Measurements from ENCODE around the gene LIG4. TPM values are rescaled to one million over a fixed set of nuclear protein-coding genes. Genes with fewer than 3 reads are reported as not detected.

The LIG4 gene
- total and polyA plus RNA-seq, 2 of the 4 experiments (the other 2 are of a cell fraction) = 5.0 to 7.2 TPM

GRCh38 chr13:108210551-108210950 is 4.8 kb downstream of the LIG4 start:
- H3K27ac ChIP-seq (ENCODE audit: insufficient read depth, low read length) = no peak overlapping the region
- POLR2A ChIA-PET (ENCODE audit: unreplicated experiment) = no interaction called here
- no peak overlapping the region for H4K8ac ChIP-seq (ENCODE audit: low read depth in 2 of 2, low read length in 2 of 2)
- no peak overlapping the region for H3K9ac ChIP-seq (ENCODE audit: low read depth, low read length)
- in situ Hi-C loops (cut with MboI; ENCODE audit: low sequenced_read_pairs) = no loop called here
- no peak overlapping the region for H2AFZ ChIP-seq (replicated peaks; ENCODE audit: low read length, poor library complexity)
- H3K4me1 ChIP-seq (ENCODE audit: control insufficient read depth, insufficient read depth, low read length) = peaks cover 3% of the 10 kb centered on the region
- no CpG with 5 or more reads among the region's 2 CpGs for WGBS, 2 experiments (ENCODE audit: extremely low coverage in 2 of 2, insufficient read length in 1 of 2)
- intact Hi-C loops (cut with micrococcal nuclease) = no loop called here
- no peak overlapping the region for H2AK5ac ChIP-seq (ENCODE audit: low read depth, low read length)
- no peak overlapping the region for H3K4ac ChIP-seq (ENCODE audit: low read depth, low read length)
- H3K18ac ChIP-seq (ENCODE audit: low read depth, low read length) = no peak overlapping the region
- no peak overlapping the region for H3K23ac ChIP-seq (ENCODE audit: low read depth, low read length)
- no peaks in the 10 kb centered on the region for H3K27me3 ChIP-seq (ENCODE audit: control insufficient read depth, insufficient read depth, low read length)
- H2BK20ac ChIP-seq (ENCODE audit: low read depth, low read length) = no peak overlapping the region
- no peak overlapping the region for H4K91ac ChIP-seq (ENCODE audit: insufficient read depth, low read depth, low read length)
- peaks cover 8 to 15% of the 10 kb centered on the region in 2 experiments; a peak in 3 of 4 replicates for H3K79me1 ChIP-seq (ENCODE audit: low read depth in 1 of 2, low read length in 2 of 2)
- H2BK5ac ChIP-seq (ENCODE audit: low read depth, low read length, poor library complexity, severe bottlenecking) = no peak overlapping the region
- CTCF ChIA-PET = no interaction called here
- H3K4me2 ChIP-seq (ENCODE audit: low read depth, low read length) = no peak overlapping the region
- no peak overlapping the region for H2BK120ac ChIP-seq (ENCODE audit: low read depth, low read length)
- BruUV-seq (replicated peaks) = no TSS peak
- H3K14ac ChIP-seq (replicated peaks; ENCODE audit: low read depth, low read length) = no peak overlapping the region
- no peaks in the 10 kb centered on the region for H3K9me3 ChIP-seq (ENCODE audit: control insufficient read depth, insufficient read depth, low read length)
- H2AK9ac ChIP-seq (replicated peaks; ENCODE audit: low read depth, low read length, poor library complexity) = no peak overlapping the region
- ATAC-seq (ENCODE audit: low read depth) (no peak), DNase-seq (no peak)
- H4K5ac ChIP-seq (ENCODE audit: low read depth, low read length) = no peak overlapping the region
- no peak overlapping the region for H2BK15ac ChIP-seq (ENCODE audit: low read depth, low read length)
- H3K9me1 ChIP-seq (ENCODE audit: insufficient read depth, low read length) = 0 out of 2 replicates have a peak, but pooled peaks cover 5% of the 10 kb centered on the region
- H3K36me3 ChIP-seq (ENCODE audit: control insufficient read depth, insufficient read depth, low read length) = peaks cover 6% of the 10 kb centered on the region
- no peak overlapping the region for H3K56ac ChIP-seq (ENCODE audit: extremely low read depth, insufficient read depth, low read length)
- TF ChIP-seq FOS (IDR thresholded peaks at IDR 0.05; ENCODE audit: low read depth, low read length) = no peak
- no peak for TF ChIP-seq USF2 (IDR thresholded peaks at IDR 0.05; ENCODE audit: low read depth, low read length)
- TF ChIP-seq RAD21 (IDR thresholded peaks at IDR 0.05; ENCODE audit: low read length) = no peak
- TF ChIP-seq CEBPB (IDR thresholded peaks at IDR 0.05; ENCODE audit: low read depth, low read length) = no peak
- TF ChIP-seq CHD1 (IDR thresholded peaks at IDR 0.05; ENCODE audit: low read depth, low read length) = no peak
- TF ChIP-seq POLR2A (IDR thresholded peaks at IDR 0.05; ENCODE audit: low read depth, low read length) = no peak
- no peak for TF ChIP-seq RFX5 (IDR thresholded peaks at IDR 0.05; ENCODE audit: low read depth, low read length)
- TF ChIP-seq BHLHE40 (IDR thresholded peaks at IDR 0.05; ENCODE audit: low read depth, low read length) = no peak
- no peak for TF ChIP-seq ELK1 (IDR thresholded peaks at IDR 0.05; ENCODE audit: borderline replicate concordance, low read depth, low read length)
- no peak for TF ChIP-seq RCOR1 (IDR thresholded peaks at IDR 0.05; ENCODE audit: insufficient replicate concordance, low read length)
- no peak for TF ChIP-seq SMC3 (IDR thresholded peaks at IDR 0.05; ENCODE audit: low read depth, low read length)
- no peak for TF ChIP-seq MXI1 (IDR thresholded peaks at IDR 0.05; ENCODE audit: borderline replicate concordance, low read depth, low read length)
- no peak for TF ChIP-seq MAZ (IDR thresholded peaks at IDR 0.05; ENCODE audit: borderline replicate concordance, low read depth, low read length)
- no peak for TF ChIP-seq MAFK (IDR thresholded peaks at IDR 0.05; ENCODE audit: low read depth, low read length)
- no peak overlapping the region for H3K4me3 ChIP-seq (ENCODE audit: insufficient read depth, low read depth, low read length)
- no peaks in the 10 kb centered on the region for H4K20me1 ChIP-seq (ENCODE audit: insufficient read depth, low read length)
- dilution Hi-C loops (cut with HindIII; ENCODE audit: low sequenced_read_pairs, unreplicated experiment) = no loop called here
